Stimulated activated CD8-positive, alpha-beta memory T cell treated with anti-CD3 and anti-CD28 coated beads, Interleukin-2, amount 100 ng/mL, for 48 hours (primary cell): ENCODE results near the gene TIGAR.

Experiments used
- DNase-seq, 2 donors: peaks; one replicate each; pipeline ENCODE4 v3.0.0-alpha.2; 2020; ENCODE audit warnings: low read depth in 2 of 2

The TIGAR gene

GRCh38 chr12:4378772-4379171 lies 57.8 kb downstream of the TIGAR start:
- DNase-seq: no peak

- no peak for DNase-seq
Observed at GRCh38 chr12:4379405-4379804, 58.4 kb downstream of the TIGAR start, which contains the start of gene FGF23. Gene FGF23 (minus strand): TSS chr12:4379712. CDS start chr12:4379582, 130 bp downstream.

GRCh38 chr12:4380332-4380731 lies 59.3 kb downstream of the TIGAR start:
- DNase-seq: no peak

- no peak for DNase-seq
Observed at GRCh38 chr12:4383304-4383865, 62.4 kb downstream of the TIGAR start.

- no peak for DNase-seq
Observed at GRCh38 chr12:4386801-4387200, 65.8 kb downstream of the TIGAR start.

- no peak for DNase-seq
Observed at GRCh38 chr12:4387607-4388006, 66.6 kb downstream of the TIGAR start.

GRCh38 chr12:4388032-4388431 lies 67.0 kb downstream of the TIGAR start:
- no peak for DNase-seq

GRCh38 chr12:4388662-4389061 lies 67.6 kb downstream of the TIGAR start:
- no peak for DNase-seq

- DNase-seq: no peak
Observed at GRCh38 chr12:4392223-4392742, 71.3 kb downstream of the TIGAR start.

GRCh38 chr12:4393211-4393610 lies 72.2 kb downstream of the TIGAR start:
- no peak for DNase-seq

- DNase-seq: no peak
Observed at GRCh38 chr12:4395818-4396217, 74.8 kb downstream of the TIGAR start.

GRCh38 chr12:4401117-4401516 lies 80.1 kb downstream of the TIGAR start:
- no peak for DNase-seq

GRCh38 chr12:4402996-4403395 lies 82.0 kb downstream of the TIGAR start:
- no peak for DNase-seq
